Stimulated activated CD4-positive, alpha-beta T cell treated with anti-CD3 and anti-CD28 coated beads, Interleukin-12 subunit alpha, Interleukin-12 subunit beta, amount 100 ng/mL, for 24 hours (primary cell): ENCODE data around the gene SCIMP.
A peak's percentile ranks its signal among the peaks of the same experiment; 100 is the strongest.
"Not testable (repeated sequence)": the region's sequence is repeated elsewhere in the genome, so short reads cannot be mapped to it uniquely, and the experiment has no call there.

Experiments used
- DNase-seq, 2 experiments: peaks; one replicate each; pipeline ENCODE4 v3.0.0-alpha.2; 2020; ENCODE audit warnings: low read depth in 2 of 2

SCIMP gene

DNA sequence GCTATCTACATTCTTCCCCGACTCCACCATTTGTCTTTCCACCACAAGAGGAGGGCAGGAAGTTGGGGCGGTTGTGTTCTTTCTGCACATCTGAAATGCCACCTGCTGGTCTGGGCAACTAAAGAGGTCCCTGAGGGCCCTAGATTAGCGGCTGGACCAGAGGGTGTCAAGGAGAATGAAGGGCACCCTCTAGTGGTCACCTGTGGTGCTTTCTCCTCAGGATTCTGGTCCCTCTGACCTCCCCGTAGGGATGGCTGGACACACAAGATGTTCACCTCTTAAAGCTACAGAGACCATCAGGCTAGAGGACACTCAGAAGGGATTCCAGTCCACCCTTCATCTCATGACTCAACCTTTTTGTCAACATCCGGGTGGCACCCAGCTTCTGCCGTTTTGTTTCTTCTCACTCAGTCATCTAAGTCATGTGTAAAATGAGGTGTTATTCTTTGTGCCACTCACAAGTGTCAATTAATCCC lies 2.9 kb upstream of the SCIMP start:
- DNase-seq: peak in 1 of 2 experiments; percentile 32

- DNase-seq: no peak
Measured at GRCh38 chr17:5236938-5237540, 2.4 kb upstream of the SCIMP start.

- not testable (repeated sequence) for DNase-seq
Measured at GRCh38 chr17:5233492-5233891, 1.2 kb downstream of the SCIMP start.

- DNase-seq: no peak
Measured at GRCh38 chr17:5226940-5227878, 7.5 kb downstream of the SCIMP start.

DNA sequence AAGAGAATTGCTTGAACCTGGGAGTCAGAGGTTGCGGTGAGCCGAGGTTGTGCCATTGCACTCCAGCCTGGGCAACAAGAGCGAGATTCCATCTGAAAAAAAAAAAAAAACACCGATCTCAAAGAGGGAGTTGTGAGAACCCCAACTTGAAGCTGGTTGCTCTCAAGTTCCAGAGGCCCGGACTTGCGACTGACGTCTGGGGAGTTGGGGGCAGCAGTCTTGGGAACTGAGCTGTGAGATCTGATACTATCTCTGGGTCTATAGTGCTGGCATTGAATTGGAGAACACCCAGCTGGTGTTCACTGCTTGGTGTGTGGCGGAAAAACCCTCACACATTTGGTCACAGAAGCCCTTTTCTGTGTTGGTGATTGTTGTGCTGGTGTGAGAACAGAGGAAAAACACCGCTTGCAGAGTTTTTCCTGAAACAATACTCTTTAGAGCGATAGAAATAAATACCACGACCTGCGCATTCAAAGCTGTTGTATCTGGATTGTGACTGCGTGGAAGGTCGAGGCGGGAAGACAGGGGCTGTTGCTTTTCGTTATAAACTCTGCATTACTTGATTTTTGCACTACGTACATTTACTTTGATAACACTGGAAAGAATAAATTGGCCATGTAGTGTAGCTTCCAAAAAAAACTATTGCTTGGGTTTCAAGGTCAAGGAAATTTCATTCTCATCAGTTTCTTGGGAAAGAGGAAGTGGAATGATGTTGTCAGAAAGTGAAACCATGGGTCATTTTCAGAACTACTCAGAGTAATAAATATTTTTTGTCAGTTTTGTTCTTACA lies 8.8 kb downstream of the SCIMP start:
- no peak for DNase-seq

DNA sequence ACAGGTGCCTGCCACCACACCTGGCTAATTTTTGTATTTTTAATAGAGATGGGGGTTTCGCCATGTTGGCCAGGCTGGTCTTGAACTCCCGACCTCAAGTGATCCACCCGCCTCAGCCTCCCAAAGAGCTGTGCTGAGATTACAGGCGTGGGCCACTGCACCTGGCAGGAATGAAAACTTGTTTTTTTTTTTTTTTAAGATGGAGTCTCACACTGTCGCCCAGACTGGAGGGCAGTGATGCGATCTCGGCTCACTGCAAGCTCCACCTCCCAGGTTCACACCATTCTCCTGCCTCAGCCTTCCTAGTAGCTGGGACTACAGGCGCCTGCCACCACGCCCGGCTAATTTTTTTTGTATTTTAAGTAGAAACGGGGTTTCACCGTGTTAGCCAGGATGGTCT lies 12.7 kb downstream of the SCIMP start:
- not testable (repeated sequence) for DNase-seq

- DNase-seq: no peak
Measured at GRCh38 chr17:5220074-5220473, 14.6 kb downstream of the SCIMP start.

- no peak for DNase-seq
Measured at GRCh38 chr17:5219536-5219935, 15.1 kb downstream of the SCIMP start.

DNA sequence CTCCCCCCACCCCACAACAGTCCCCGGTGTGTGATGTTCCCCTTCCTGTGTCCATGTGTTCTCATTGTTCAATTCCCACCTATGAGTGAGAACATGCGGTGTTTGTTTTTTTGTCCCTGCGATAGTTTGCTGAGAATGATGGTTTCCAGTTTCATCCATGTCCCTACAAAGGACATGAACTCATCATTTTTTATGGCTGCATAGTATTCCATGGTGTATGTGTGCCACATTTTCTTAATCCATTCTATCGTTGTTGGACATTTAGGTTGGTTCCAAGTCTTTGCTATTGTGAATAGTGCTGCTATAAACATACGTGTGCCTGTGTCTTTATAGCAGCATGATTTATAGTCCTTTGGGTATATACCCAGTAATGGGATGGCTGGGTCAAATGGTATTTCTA lies 17.1 kb downstream of the SCIMP start:
- DNase-seq: not testable (repeated sequence)

DNA sequence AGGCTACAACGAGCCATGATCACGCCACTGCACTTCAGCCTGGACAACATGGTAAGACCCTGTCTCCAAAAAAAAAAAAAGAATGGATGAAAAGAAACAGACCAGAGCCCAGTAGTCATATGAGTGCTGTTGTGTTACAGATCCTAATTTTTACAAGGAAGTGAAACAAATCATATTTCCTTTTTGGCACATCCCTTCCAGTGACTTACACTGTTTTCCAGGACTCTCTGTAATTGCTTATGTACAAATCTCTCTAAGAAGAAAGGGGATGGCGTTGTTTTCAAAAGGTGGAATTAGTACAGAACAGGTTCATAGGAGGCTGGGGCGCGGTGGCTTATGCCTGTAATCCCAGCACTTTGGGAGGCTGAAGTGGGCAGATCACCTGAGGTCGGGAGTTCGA lies 23.2 kb downstream of the SCIMP start:
- no peak for DNase-seq

DNA sequence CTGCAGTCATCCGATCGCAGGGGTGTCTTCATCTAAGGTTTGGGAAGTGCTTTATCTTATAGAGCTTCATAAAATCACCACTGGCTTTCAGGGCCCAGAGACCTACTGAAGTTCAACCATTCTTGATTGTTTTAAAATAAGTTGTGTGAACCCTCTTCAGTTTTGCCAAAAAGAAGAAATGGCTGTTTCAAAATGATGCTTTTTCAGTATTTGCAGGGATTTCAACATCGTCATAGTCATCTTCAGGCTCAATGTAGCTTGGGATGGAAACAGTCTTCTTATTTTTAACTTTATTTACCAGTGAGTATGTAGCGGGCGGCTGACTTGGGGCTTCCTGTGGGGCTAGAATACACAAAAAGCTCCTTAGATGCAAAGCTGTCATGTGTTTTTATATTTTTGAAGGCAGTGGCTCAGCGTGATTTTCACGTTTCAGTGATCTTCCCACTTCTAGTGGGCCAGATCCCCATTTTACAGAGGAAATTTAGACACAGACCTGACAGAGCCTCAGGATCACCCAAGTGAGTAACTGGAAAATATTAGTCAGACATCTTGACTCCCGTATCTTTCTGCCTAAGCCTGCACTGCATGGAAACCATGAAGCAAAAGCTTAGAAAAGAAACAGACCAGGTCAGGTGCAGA lies 23.9 kb downstream of the SCIMP start:
- DNase-seq: no peak

DNA sequence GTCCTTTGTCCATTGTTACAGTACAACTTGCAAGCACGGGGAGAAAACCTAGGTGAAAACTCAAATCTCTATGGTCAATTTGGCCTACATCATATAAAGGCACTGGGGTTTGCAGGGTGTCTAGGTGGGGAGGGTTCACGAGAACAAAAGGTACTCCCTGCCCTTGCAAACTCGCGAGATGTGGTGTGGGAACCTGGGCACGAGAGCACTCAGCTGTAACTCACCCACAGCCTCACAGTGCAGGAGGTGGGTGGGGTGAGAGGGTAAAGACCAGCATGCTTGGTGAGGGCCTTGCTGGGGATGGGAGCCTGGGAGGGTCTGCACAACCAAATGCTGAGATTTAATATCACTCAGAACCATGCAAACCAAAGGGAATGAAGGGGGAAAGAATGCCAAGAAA lies 24.6 kb downstream of the SCIMP start:
- no peak for DNase-seq

- DNase-seq: no peak
Measured at GRCh38 chr17:5209396-5209795, 25.3 kb downstream of the SCIMP start.

DNA sequence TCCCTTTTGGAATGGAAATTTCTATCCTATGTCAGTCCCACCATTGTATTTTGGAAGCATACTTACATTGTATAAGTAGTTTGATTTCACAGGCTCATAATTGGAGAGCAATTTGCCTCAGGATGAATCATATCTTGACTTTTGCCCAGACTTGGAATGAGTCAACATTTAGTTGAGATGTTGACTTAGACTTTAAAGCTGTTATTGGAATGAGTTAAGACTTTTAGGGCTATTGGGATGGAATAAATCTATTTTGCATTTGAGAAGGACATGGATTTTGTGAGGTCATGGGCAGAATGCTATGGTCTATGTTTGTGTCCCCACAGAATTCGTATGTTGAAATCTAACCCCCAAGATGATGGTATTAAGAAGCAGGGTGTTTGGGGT lies 30.8 kb downstream of the SCIMP start:
- no peak for DNase-seq

- DNase-seq: no peak
Measured at GRCh38 chr17:5203178-5203907, 31.3 kb downstream of the SCIMP start.

- DNase-seq: no peak
Measured at GRCh38 chr17:5201011-5201410, 33.6 kb downstream of the SCIMP start.

DNA sequence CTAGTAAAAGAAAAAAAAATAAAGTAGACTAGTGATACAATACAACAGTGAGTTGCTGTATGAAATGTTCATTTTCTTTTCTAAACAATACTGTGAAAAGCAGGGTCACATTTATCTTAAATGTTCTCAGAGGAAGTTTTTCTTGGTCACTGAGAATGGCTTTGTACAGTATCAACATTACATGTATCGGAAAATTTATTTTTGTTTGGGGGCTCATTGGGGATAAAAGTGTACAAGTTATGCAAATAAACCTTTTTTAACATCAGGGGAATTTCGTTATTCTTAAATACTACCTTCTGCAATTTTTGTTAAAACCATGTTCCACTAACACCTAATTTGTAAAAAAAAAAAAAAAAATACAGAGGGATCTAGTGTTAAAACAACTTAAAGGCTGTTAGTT lies 34.3 kb downstream of the SCIMP start:
- DNase-seq: no peak

GRCh38 chr17:5198472-5198871 lies 36.2 kb downstream of the SCIMP start:
- no peak for DNase-seq

DNA sequence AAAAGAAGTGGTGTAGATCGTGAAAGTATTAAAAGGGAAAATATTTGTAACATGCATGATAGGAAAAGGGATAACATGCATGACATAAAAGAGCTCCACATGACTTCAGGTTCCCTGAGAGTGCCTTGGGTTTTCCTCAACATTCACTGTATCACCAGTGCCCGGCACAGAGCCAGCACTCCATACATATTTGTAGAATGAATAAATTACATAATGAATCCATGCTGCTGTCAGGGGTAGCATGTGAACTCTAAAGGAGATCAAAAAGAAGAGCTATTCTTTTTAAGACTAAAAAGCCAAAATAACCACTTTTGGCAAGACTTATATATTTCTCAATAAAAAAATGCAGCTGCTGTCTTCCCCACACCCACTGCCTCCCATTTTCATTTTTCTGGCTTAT lies 40.3 kb downstream of the SCIMP start:
- no peak for DNase-seq

- peak; percentile 95 to 96 for DNase-seq
Measured at GRCh38 chr17:5191541-5192417, 42.9 kb downstream of the SCIMP start, which contains the start of gene ZNF594. Gene ZNF594, minus strand, starts transcription at chr17:5191868. Its CDS starts 7,612 bp downstream, at chr17:5184256.
